Right lobe of liver (tissue), 6 donors: ENCODE results near the gene F12. TPM values are rescaled to one million over a fixed set of nuclear protein-coding genes. Genes with fewer than 3 reads are reported as not detected.

Source experiments
- ATAC-seq, 4 donors: fragments of 200-7000 bp; cut with Tn5 transposase; one replicate each; pipeline ENCODE4 v1.9.1; 2020; ENCODE audit warnings: mild to moderate bottlenecking in 4 of 4, moderate library complexity in 4 of 4
- DNase-seq, 3 donors: peaks; one replicate each; pipeline ENCODE4 v3.0.0-alpha.2; 2020
- H3K27ac ChIP-seq, 3 donors: fragments of 200-600 bp; one replicate each; pipeline ENCODE4 v1.8.0; 2022
- H3K27me3 ChIP-seq, 2 donors: fragments of 200-600 bp; one replicate each; pipeline ENCODE4 v1.8.0; 2022
- H3K36me3 ChIP-seq, 4 donors: fragments of 200-600 bp; sonication (generic) in 1 of 4; one replicate each; pipeline versions ENCODE4 v1.5.1 to v1.8.0; 2017 to 2022; ENCODE audit warnings: control low read depth in 1 of 4
- H3K4me1 ChIP-seq, 4 donors: fragments of 200-600 bp; sonication (generic) in 1 of 4; one replicate each; pipeline versions ENCODE4 v1.5.1 to v1.8.0; 2017 to 2022; ENCODE audit warnings: control low read depth in 1 of 4
- H3K4me3 ChIP-seq, 3 donors: fragments of 200-600 bp; one replicate each; pipeline ENCODE4 v1.8.0; 2022
- H3K9me3 ChIP-seq, 4 donors: fragments of 200-600 bp; sonication (generic) in 1 of 4; one replicate each; pipeline versions ENCODE4 v1.5.1 to v1.8.0; 2017 to 2022; ENCODE audit warnings: control low read depth in 1 of 4
- POLR2A ChIP-seq: fragments of 450-650 bp; IDR thresholded peaks from one replicate; pipeline ENCODE4 v1.6.1; 2017; ENCODE audit warnings: antibody characterized with exemption, mild to moderate bottlenecking
- WGBS: methylation state at CpG from one replicate; pipeline ENCODE4 v1.1.6; 2018; ENCODE audit warnings: low coverage, low lambda C conversion rate; ENCODE audit not compliant: insufficient coverage; ENCODE audit errors: missing lambda C conversion rate; 5-methylcytosine and 5-hydroxymethylcytosine counted together
- intact Hi-C, 2 donors: fragments of 100-400 bp; cut with DNase I; formaldehyde crosslinking; loops; one replicate each; pipeline versions ENCODE4 v1.11.2 to v1.14.1; 2022
- total RNA-seq, 6 experiments: library from RNA; depleted of rRNA in 2 of 6; stranded (reverse); fragments of >200 nt in 2 of 6; fragmentation: NEBNext Ultra II Directional in 3 of 6; extraction: Animal tissue kit (Norgen Biotek cat#: 25700) in 3 of 6; gene quantifications; one replicate each; pipeline versions ENCODE4 v1.1.0 to v1.2.4, GENCODE V29; 2016 to 2023
- TF ChIP-seq, protein P1 (sequence below), 4 donors: fragments of 200-600 bp in 3 of 4; fragments of 450-650 bp in 1 of 4; IDR thresholded peaks; one replicate each; pipeline versions ENCODE4 v1.5.1 to v1.8.0; 2016 to 2022; ENCODE audit warnings: antibody characterized with exemption in 4 of 4, mild to moderate bottlenecking in 2 of 4
- donor health status: DM: no; HTN: yes; CAD: no.
- donor health status: DM: no; HTN: no; CAD: no.
- donor health status: DM: no; HTN: no; CAD: no.
- donor health status: DM: no; HTN: yes; CAD: no.
- donor health status: DM: no; HTN: yes; CAD: no.

Gene F12
- total RNA-seq, 6 experiments from 2014 or later: 236 to 518 (median 365) TPM

DNA sequence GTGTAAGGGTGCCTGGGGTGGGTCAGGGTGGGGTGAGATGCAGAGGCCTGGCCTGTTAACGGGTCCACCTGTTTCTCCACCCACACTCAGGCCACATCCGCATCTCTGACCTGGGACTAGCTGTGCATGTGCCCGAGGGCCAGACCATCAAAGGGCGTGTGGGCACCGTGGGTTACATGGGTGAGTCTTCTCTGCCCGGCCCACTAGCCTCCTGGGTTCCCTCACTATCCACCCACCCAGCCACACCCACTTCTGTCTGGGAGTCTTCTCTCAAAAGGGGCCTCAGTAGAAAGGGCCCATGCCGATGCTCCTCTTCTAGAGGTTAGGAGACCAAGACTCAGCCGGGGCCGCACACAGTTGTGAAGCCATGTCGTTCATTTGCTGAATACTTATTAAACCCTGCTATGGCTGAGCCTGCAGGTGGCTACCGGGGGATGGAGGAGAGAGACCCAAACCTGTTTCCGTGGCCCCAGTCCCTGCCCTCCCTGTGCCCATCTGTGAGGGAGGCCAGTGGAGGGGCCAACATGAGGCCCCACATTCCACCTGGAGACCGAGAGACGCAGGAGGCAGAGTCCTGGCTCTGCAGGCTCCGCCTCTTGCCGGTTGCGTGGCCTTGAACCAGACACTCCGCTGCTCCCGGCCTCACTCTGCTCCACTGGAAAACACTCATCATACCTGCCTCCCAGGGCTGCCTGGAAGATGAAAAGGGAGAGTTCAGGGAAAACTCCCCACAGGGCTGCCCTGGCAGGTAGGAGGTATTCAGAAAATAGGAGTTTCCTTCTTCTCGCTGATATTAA, 25.8 kb upstream of the F12 start:
- no peak overlapping the region for H3K4me3 ChIP-seq
- H3K27me3 ChIP-seq: no peaks in the 10 kb centered on the region
- no peak for TF ChIP-seq POLR2A
- TF ChIP-seq, protein P1, sequence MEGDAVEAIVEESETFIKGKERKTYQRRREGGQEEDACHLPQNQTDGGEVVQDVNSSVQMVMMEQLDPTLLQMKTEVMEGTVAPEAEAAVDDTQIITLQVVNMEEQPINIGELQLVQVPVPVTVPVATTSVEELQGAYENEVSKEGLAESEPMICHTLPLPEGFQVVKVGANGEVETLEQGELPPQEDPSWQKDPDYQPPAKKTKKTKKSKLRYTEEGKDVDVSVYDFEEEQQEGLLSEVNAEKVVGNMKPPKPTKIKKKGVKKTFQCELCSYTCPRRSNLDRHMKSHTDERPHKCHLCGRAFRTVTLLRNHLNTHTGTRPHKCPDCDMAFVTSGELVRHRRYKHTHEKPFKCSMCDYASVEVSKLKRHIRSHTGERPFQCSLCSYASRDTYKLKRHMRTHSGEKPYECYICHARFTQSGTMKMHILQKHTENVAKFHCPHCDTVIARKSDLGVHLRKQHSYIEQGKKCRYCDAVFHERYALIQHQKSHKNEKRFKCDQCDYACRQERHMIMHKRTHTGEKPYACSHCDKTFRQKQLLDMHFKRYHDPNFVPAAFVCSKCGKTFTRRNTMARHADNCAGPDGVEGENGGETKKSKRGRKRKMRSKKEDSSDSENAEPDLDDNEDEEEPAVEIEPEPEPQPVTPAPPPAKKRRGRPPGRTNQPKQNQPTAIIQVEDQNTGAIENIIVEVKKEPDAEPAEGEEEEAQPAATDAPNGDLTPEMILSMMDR (IDR thresholded peaks at IDR 0.05): no peak
- H3K4me1 ChIP-seq: peaks cover 0 to 3% (median 0%) of the 10 kb centered on the region in 4 donors
- 100% methylated on average over 5 of the region's 20 CpGs for WGBS
- DNase-seq: no peak
- intact Hi-C loops: loop anchor here in 1 of 2 donors (5.0 kb wide), 1 partner anchor 33 kb away; the partner anchor contains the start of gene PFN3
- no peak for ATAC-seq
- peaks cover 0 to 44% (median 0%) of the 10 kb centered on the region in 4 donors for H3K36me3 ChIP-seq
- no peak overlapping the region for H3K27ac ChIP-seq
- no peaks in the 10 kb centered on the region for H3K9me3 ChIP-seq

DNA sequence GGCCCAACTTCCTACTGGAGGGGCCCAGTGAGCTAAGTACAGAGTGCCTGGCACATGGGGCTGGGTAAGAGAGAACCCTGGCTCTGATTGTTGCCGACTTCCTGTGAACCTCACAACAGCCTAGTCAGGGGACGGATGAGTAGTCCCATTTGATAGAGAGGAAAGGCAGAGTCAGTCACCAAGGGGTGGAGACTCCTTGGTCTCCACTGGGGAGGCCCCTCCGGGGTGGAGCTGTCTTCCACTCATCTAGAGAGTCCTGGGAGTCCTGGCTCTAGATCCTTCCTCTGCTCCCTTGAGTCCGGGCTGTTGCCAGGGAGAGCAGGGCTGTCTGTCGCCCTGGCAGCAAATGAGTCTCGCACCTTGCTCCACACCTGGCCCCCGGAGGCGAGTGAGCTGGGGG, 25.1 kb upstream of the F12 start:
- ATAC-seq (no peak), DNase-seq (no peak)
- no peak overlapping the region for H3K27ac ChIP-seq
- no peaks in the 10 kb centered on the region for H3K9me3 ChIP-seq
- peaks cover 0 to 44% (median 0%) of the 10 kb centered on the region in 4 donors for H3K36me3 ChIP-seq
- H3K4me1 ChIP-seq: peaks cover 0 to 3% (median 0%) of the 10 kb centered on the region in 4 donors
- intact Hi-C loops: no loop called here
- no peak for TF ChIP-seq POLR2A
- no CpG with 5 or more reads among the region's 8 CpGs for WGBS
- no peaks in the 10 kb centered on the region for H3K27me3 ChIP-seq
- H3K4me3 ChIP-seq: no peak overlapping the region

- no peak overlapping the region for H3K27ac ChIP-seq
- peaks cover 0 to 44% (median 0%) of the 10 kb centered on the region in 4 donors for H3K36me3 ChIP-seq
- TF ChIP-seq, protein P1 (IDR thresholded peaks at IDR 0.05): no peak
- TF ChIP-seq POLR2A: no peak
- H3K27me3 ChIP-seq: no peaks in the 10 kb centered on the region
- peaks cover 0 to 3% (median 0%) of the 10 kb centered on the region in 4 donors for H3K4me1 ChIP-seq
- ATAC-seq (no peak), DNase-seq (no peak)
- H3K4me3 ChIP-seq: no peak overlapping the region
- WGBS: no CpG with 5 or more reads among the region's 29 CpGs
- no peaks in the 10 kb centered on the region for H3K9me3 ChIP-seq
- intact Hi-C loops: no loop called here
Observed at GRCh38 chr5:177433658-177434217, 24.4 kb upstream of the F12 start.

DNA sequence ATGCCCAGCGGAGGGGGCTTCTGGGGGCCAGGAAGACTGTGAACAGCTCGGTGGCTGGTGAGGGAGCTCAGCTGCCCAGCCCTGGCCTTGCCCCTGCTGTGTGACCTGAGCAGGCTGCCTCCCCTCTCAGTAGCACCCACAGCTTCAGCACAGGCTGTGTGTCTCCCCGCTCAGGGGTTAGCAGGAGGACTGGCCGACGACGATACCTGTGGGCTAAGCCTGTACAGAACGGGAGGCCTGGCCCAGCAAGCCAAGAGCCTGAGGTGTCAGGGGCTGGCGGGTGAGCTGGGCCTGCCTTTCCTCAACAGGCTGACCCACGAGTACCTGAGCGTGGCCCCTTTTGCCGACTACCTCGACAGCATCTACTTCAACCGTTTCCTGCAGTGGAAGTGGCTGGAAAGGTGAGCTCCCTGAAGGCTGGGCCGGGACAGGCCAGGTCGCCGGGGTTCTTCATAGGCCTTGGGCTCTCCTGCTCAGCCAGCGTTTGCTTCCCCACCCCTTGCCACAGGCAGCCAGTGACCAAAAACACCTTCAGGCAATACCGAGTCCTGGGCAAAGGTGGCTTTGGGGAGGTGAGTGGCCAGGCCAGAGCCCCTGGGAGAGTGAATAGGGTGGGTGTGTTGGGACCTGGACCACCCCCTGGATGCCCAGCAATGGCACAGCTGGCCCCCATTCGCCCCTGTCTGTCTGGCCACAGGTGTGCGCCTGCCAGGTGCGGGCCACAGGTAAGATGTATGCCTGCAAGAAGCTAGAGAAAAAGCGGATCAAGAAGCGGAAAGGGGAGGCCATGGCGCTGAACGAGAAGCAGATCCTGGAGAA, 23.7 kb upstream of the F12 start:
- H3K27ac ChIP-seq: no peak overlapping the region
- no peak for ATAC-seq
- no peak for DNase-seq
- WGBS: 100% methylated on average over 1 of the region's 25 CpGs
- peaks cover 0 to 3% (median 0%) of the 10 kb centered on the region in 4 donors for H3K4me1 ChIP-seq
- intact Hi-C loops: no loop called here
- no peaks in the 10 kb centered on the region for H3K27me3 ChIP-seq
- TF ChIP-seq, protein P1 (IDR thresholded peaks at IDR 0.05): no peak
- no peak for TF ChIP-seq POLR2A
- H3K9me3 ChIP-seq: no peaks in the 10 kb centered on the region
- H3K36me3 ChIP-seq: peaks cover 0 to 44% (median 0%) of the 10 kb centered on the region in 4 donors
- no peak overlapping the region for H3K4me3 ChIP-seq
